Heart left ventricle (tissue), 13 donors: ENCODE data around the gene GADL1.
A peak's percentile ranks its signal among the peaks of the same experiment; 100 is the strongest.

Source experiments
- CTCF ChIP-seq, 12 donors: fragments of 200-600 bp; sonication (generic) in 4 of 12; IDR thresholded peaks; one replicate each; pipeline versions ENCODE4 v1.5.0 to v1.8.0; 2018 to 2022; ENCODE audit warnings: antibody characterized with exemption in 12 of 12, mild to moderate bottlenecking in 5 of 12
- POLR2A ChIP-seq, 2 donors: fragments of 450-650 bp; IDR thresholded peaks; one replicate each; pipeline ENCODE4 v1.6.1; 2017; ENCODE audit warnings: antibody characterized with exemption in 2 of 2, mild to moderate bottlenecking in 2 of 2, moderate library complexity in 2 of 2
- donor health status: ischemic (EF 13 %, LVEDD 7.1; RV severe dilation, severe dysfunction).
- donor health status: DM: no; HTN: yes; CAD: no.
- donor health status: DM: no; HTN: no; CAD: no.
- donor health status: ischemic (EF 25% LVEDD 6.9; RV normal size, moderate dysfunction).
- donor health status: ischemic (EF 25% LVEDD 5.7; RV mildly dilated, moderate dysfunction).
- donor health status: ischemic (EF 35%, LVEDD 5.7; RV mildly dilated, moderate dysfunction).
- donor health status: nonischemic (EF 11% LVEDD 7.7; RV severe dilation, severe dysfunction).
- donor health status: DM: yes; HTN: yes; CAD: no.
- donor health status: PGD.
- donor health status: ischemic (EF 29% LVEDD 5.4; RV normal size, mild dysfunction).
- donor health status: nonischemic (EF 23%, LVEDD 6.1; RV moderate dilation, normal function).

DNA sequence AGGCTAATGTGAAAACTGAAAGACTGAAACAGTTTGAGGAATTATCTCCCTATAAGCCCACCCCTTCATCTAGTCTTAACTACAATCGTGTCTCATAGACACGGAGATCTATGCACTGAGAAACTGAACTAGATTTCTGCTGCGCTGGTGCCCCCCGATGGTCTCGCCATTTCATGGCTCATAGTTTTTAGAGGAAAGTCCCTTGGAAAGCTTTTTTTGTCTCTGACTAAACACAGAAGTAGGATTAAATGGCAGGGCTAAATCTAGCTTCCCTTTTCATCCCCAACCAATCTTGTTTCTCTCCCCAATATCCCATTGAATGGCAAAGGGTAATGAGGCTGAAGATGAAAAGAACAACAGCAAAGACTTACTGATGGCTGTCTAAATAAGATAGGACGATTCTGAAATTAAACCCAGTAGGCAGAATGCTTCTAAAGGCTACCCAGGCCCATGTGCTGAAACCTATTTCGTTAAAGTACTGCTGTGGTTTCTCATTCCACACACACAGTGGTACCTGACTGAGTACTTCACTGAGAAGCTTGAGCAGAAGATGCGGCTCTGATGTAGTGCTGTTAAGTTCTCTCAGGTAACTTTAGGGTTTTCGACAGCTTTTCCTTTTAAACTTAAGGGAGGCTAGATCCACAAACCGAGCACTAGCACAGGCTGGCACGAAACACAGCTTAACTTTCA is 142.7 kb downstream of the GADL1 start:
- peak in 11 of 12 donors; percentile 24 to 63 (median 45) for TF ChIP-seq CTCF (IDR thresholded peaks at IDR 0.05)
- no peak for TF ChIP-seq POLR2A (IDR thresholded peaks at IDR 0.05)
